SK-N-MC (cell line): ENCODE data around the gene TGFBI.

ENCODE experiments used
- EZH2 ChIP-seq: fragments of 200-600 bp; sonication (generic); IDR thresholded peaks from one replicate; pipeline ENCODE4 v1.6.1; 2017; ENCODE audit warnings: antibody characterized with exemption
- FOXP2 ChIP-seq: optimal IDR thresholded peaks from 2 replicates; pipeline ENCODE3; 2011; ENCODE audit warnings: mild to moderate bottlenecking, moderate library complexity; ENCODE audit not compliant: insufficient read depth; ENCODE audit errors: extremely low read length, control extremely low read depth
- POLR2AphosphoS5 ChIP-seq: IDR thresholded peaks from 2 replicates; pipeline ENCODE4 v1.6.1; 2012; ENCODE audit warnings: mild to moderate bottlenecking, low read depth, low read length, borderline replicate concordance

DNA sequence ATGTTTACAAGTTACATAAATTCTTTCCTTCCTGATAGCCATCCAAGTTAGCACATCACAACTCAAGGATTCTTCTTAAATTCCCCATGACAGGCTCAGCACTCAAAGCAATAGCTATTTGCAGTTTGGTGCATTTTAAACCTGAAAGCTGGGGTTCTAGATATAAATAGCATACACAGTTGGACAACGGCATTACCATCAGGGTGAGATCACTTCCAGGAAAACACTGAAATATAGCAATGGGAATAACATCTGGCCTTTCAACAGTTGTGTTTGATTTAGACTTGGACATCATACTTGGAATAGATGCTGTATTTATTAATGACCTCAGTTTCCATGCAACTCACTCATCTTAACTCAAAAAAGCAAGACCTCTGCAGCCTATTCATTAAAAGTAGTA is 49.3 kb upstream of the TGFBI start:
- no peak for TF ChIP-seq POLR2AphosphoS5
- TF ChIP-seq EZH2 = no peak
- TF ChIP-seq FOXP2 = no peak
